GM23338 (cell line): Measurements from ENCODE around the gene OR10D3. TPM values are rescaled to one million over a fixed set of nuclear protein-coding genes. Genes with fewer than 3 reads are reported as not detected.

Experiments used
- ATAC-seq: fragments of 200-7000 bp; cut with Tn5 transposase; 3 replicates; pipeline ENCODE4 v1.9.1; 2020
- DNase-seq: peaks from one replicate; pipeline ENCODE4 v3.0.0-alpha.2; 2015; ENCODE audit warnings: low spot score
- H2AFZ ChIP-seq: fragments of 200-600 bp; sonication (generic); 2 replicates; pipeline ENCODE4 v1.8.0; 2016; ENCODE audit warnings: antibody characterized with exemption, mild to moderate bottlenecking, moderate library complexity
- H3F3A ChIP-seq: fragments of 200-600 bp; sonication (generic); replicated peaks from 2 replicates; pipeline ENCODE4 v1.8.0; 2017; ENCODE audit warnings: antibody characterized with exemption, mixed run types, low read depth
- H3K27ac ChIP-seq: fragments of 200-600 bp; sonication (generic); 2 replicates; pipeline ENCODE4 v1.6.1; 2016; ENCODE audit warnings: low read depth
- H3K27me3 ChIP-seq: fragments of 200-600 bp; sonication (generic); 2 replicates; pipeline ENCODE4 v1.8.0; 2016; ENCODE audit warnings: mild to moderate bottlenecking, mixed run types, moderate library complexity; ENCODE audit not compliant: insufficient read depth
- H3K36me3 ChIP-seq: fragments of 200-600 bp; sonication (generic); 2 replicates; pipeline ENCODE4 v1.8.0; 2016; ENCODE audit warnings: mild to moderate bottlenecking; ENCODE audit not compliant: insufficient read depth
- H3K4me1 ChIP-seq: fragments of 200-600 bp; sonication (generic); 2 replicates; pipeline ENCODE4 v1.8.0; 2016; ENCODE audit warnings: mild to moderate bottlenecking, moderate library complexity; ENCODE audit not compliant: insufficient read depth
- H3K4me2 ChIP-seq: fragments of 200-600 bp; sonication (generic); 2 replicates; pipeline ENCODE4 v1.7.1; 2017; ENCODE audit warnings: mixed run types
- H3K4me3 ChIP-seq: fragments of 200-600 bp; sonication (generic); 2 replicates; pipeline ENCODE4 v1.6.1; 2016; ENCODE audit warnings: mixed run types
- H3K79me2 ChIP-seq: fragments of 200-600 bp; sonication (generic); replicated peaks from 2 replicates; pipeline ENCODE4 v1.8.0; 2017; ENCODE audit warnings: mild to moderate bottlenecking; ENCODE audit not compliant: insufficient read depth
- H3K9me2 ChIP-seq: fragments of 200-600 bp; sonication (generic); 2 replicates; pipeline ENCODE4 v1.8.0; 2017; ENCODE audit not compliant: insufficient read depth
- H4K20me1 ChIP-seq: fragments of 200-600 bp; sonication (generic); replicated peaks from 2 replicates; pipeline ENCODE4 v1.8.0; 2017; ENCODE audit warnings: mild to moderate bottlenecking; ENCODE audit not compliant: insufficient read depth
- H3K27ac Mint-ChIP-seq: 2 replicates; pipeline ENCODE4 v1.8.0; 2020; ENCODE audit warnings: inconsistent platforms, mild to moderate bottlenecking, moderate library complexity, mixed read lengths
- H3K27me3 Mint-ChIP-seq: 3 replicates; pipeline ENCODE4 v1.8.0; 2022; ENCODE audit warnings: low read depth, mild to moderate bottlenecking, moderate library complexity, mixed read lengths, inconsistent platforms; ENCODE audit not compliant: insufficient read depth, poor library complexity
- H3K36me3 Mint-ChIP-seq: 3 replicates; pipeline ENCODE4 v1.8.0; 2021; ENCODE audit warnings: low read depth, mild to moderate bottlenecking, inconsistent platforms, moderate library complexity, mixed read lengths
- H3K4me1 Mint-ChIP-seq: 3 replicates; pipeline ENCODE4 v1.8.0; 2020; ENCODE audit warnings: mild to moderate bottlenecking, inconsistent platforms, mixed read lengths
- H3K4me3 Mint-ChIP-seq: 3 replicates; pipeline ENCODE4 v1.8.0; 2021; ENCODE audit warnings: moderate library complexity, mild to moderate bottlenecking, inconsistent platforms, mixed read lengths
- H3K9me3 Mint-ChIP-seq: 3 replicates; pipeline ENCODE4 v1.8.0; 2020; ENCODE audit warnings: moderate library complexity, mild to moderate bottlenecking, inconsistent platforms, mixed read lengths
- CREB1 ChIP-seq: fragments of 250-450 bp; sonication (Bioruptor Pico); IDR thresholded peaks from 2 replicates; pipeline ENCODE4 v1.5.0; 2020; ENCODE audit warnings: low read depth, mild to moderate bottlenecking, moderate library complexity
- CTCF ChIP-seq, 2 experiments: fragments of 200-600 bp in 1 of 2; sonication (generic) in 1 of 2; conservative IDR thresholded peaks; 2 replicates each; pipeline versions ENCODE4 v1.5.1 to v1.6.1; 2016 to 2017; ENCODE audit warnings: antibody characterized with exemption in 2 of 2, low read depth in 2 of 2, mild to moderate bottlenecking in 2 of 2, moderate library complexity in 1 of 2
- ETS1 ChIP-seq: IDR thresholded peaks from 2 replicates; pipeline ENCODE4 v1.6.1; 2016; ENCODE audit warnings: antibody characterized with exemption
- EZH2 ChIP-seq: fragments of 200-600 bp; sonication (generic); IDR thresholded peaks from one replicate; pipeline ENCODE4 v1.8.0; 2017; ENCODE audit warnings: antibody characterized with exemption, mild to moderate bottlenecking, low read depth; ENCODE audit not compliant: unreplicated experiment
- EZH2phosphoT487 ChIP-seq: fragments of 200-600 bp; sonication (generic); IDR thresholded peaks from one replicate; pipeline ENCODE4 v1.8.1; 2018; ENCODE audit warnings: antibody characterized with exemption; ENCODE audit not compliant: unreplicated experiment
- JUNB ChIP-seq: IDR thresholded peaks from one replicate; pipeline ENCODE4 v1.6.1; 2016; ENCODE audit warnings: antibody characterized with exemption; ENCODE audit not compliant: unreplicated experiment
- NANOG ChIP-seq: IDR thresholded peaks from 2 replicates; pipeline ENCODE4 v1.6.1; 2016; ENCODE audit warnings: antibody characterized with exemption, borderline replicate concordance
- POLR2AphosphoS5 ChIP-seq: IDR thresholded peaks from 2 replicates; pipeline ENCODE4 v1.6.1; 2016; ENCODE audit warnings: antibody characterized with exemption, low read depth
- REST ChIP-seq: IDR thresholded peaks from one replicate; pipeline ENCODE4 v1.6.1; 2018; ENCODE audit warnings: antibody characterized with exemption; ENCODE audit not compliant: unreplicated experiment
- STAT1 ChIP-seq: IDR thresholded peaks from one replicate; pipeline ENCODE4 v1.6.1; 2016; ENCODE audit warnings: antibody characterized with exemption; ENCODE audit not compliant: unreplicated experiment
- ZNF114 ChIP-seq: fragments of 250-450 bp; sonication (Bioruptor Pico); IDR thresholded peaks from 2 replicates; pipeline ENCODE4 v1.5.0; 2020; ENCODE audit warnings: mild to moderate bottlenecking, moderate library complexity
- ZNF331 ChIP-seq: fragments of 250-450 bp; sonication (Bioruptor Pico); IDR thresholded peaks from 2 replicates; pipeline ENCODE4 v1.5.0; 2020; ENCODE audit warnings: low read depth, mild to moderate bottlenecking, moderate library complexity
- ZNF462 ChIP-seq: fragments of 250-450 bp; sonication (Bioruptor Pico); IDR thresholded peaks from 2 replicates; pipeline ENCODE4 v1.5.0; 2020; ENCODE audit warnings: mild to moderate bottlenecking, moderate library complexity
- polyA plus RNA-seq: library from polyadenylated mRNA; unstranded; fragments of >200 nt; fragmentation: Nextera tagmentation; extraction: Ambion mirVana; gene quantifications from 2 replicates; pipeline ENCODE4 v1.2.1, GENCODE V29; 2016
- total RNA-seq: library from RNA; depleted of rRNA; stranded (reverse); fragments of >200 nt; shearing (Covaris generic); gene quantifications from 2 replicates; pipeline ENCODE4 v1.2.3, GENCODE V29; 2014

The OR10D3 gene
- total and polyA plus RNA-seq, 2 experiments from 2014 or later, result not detected

- Histone ChIP-seq H3K9me2 (no peaks in the 10 kb centered on the region), H3K27me3 (no peaks in the 10 kb centered on the region), H3K4me1 (peaks cover 3% of the 10 kb centered on the region; the same call in 1 of the 2 replicates), H3K4me3 (no peak overlapping the region), H4K20me1 (no peaks in the 10 kb centered on the region), H2AFZ (no peak overlapping the region), H3K4me2 (no peak overlapping the region), H3K27ac (no peak overlapping the region), H3K36me3 (no peaks in the 10 kb centered on the region), H3K79me2 (no peaks in the 10 kb centered on the region), H3F3A (no peaks in the 10 kb centered on the region)
- Mint-ChIP-seq H3K4me1 (peaks cover 2% of the 10 kb centered on the region; the same call in 1 of the 3 replicates), H3K36me3 (no peaks in the 10 kb centered on the region), H3K9me3 (no peaks in the 10 kb centered on the region), H3K27ac (no peak overlapping the region), H3K4me3 (no peak overlapping the region), H3K27me3 (peaks cover 2% of the 10 kb centered on the region)
- TF ChIP-seq CTCF (conservative IDR thresholded peaks at IDR 0.05; ENCODE audit: low read depth in 2 of 2) (no peak), POLR2AphosphoS5 (no peak), CREB1 (CRISPR knock-in tag) (no peak), ZNF462 (CRISPR knock-in tag) (no peak), EZH2 (no peak), EZH2phosphoT487 (no peak), ZNF114 (CRISPR knock-in tag) (no peak), REST (no peak), NANOG (no peak), STAT1 (no peak), ZNF331 (CRISPR knock-in tag) (no peak), JUNB (no peak), ETS1 (no peak)
- ATAC-seq, result no peak
- no peak for DNase-seq
Measured at GRCh38 chr11:124199702-124200101, 16.6 kb downstream of the OR10D3 start.
